ENCODE data around the gene ZKSCAN3.
A peak's percentile ranks its signal among the peaks of the same experiment; 100 is the strongest.

ZKSCAN3 gene

DNA sequence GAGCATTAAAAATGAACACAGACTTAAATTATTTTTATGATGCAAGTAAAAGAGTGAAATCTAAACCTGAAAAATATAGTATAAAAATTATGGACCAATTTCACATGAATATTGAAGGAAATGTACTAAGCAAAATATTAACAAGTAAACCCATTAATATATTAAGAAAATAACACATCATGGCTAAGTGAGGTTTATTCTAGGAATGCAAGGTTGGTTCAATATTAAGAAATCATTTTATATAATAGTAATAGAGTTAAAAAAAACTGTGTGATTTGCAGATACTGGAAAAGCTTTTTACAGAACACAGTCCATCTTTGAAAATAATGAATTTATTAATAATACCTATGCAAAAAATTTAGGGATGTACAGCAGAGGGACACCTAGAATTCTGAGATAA lies 28.9 kb downstream of the ZKSCAN3 start:
- TF ChIP-seq CTCF (IDR thresholded peaks at IDR 0.05; ENCODE audit: unreplicated experiment in 3 of 3) = no peak
- Mint-ChIP-seq H3K36me3 (ENCODE audit: low read depth) (peaks cover 88% of the 10 kb centered on the region), H3K27ac (no peak overlapping the region), H3K4me1 (peaks cover 12% of the 10 kb centered on the region), H3K4me3 (no peak overlapping the region), H3K9me3 (peaks cover 10% of the 10 kb centered on the region), H3K27me3 (ENCODE audit: low read depth) (no peaks in the 10 kb centered on the region)

- peaks cover 12% of the 10 kb centered on the region for H3K4me1 Mint-ChIP-seq
Observed at GRCh38 chr6:28380381-28380780, 30.6 kb downstream of the ZKSCAN3 start.

DNA sequence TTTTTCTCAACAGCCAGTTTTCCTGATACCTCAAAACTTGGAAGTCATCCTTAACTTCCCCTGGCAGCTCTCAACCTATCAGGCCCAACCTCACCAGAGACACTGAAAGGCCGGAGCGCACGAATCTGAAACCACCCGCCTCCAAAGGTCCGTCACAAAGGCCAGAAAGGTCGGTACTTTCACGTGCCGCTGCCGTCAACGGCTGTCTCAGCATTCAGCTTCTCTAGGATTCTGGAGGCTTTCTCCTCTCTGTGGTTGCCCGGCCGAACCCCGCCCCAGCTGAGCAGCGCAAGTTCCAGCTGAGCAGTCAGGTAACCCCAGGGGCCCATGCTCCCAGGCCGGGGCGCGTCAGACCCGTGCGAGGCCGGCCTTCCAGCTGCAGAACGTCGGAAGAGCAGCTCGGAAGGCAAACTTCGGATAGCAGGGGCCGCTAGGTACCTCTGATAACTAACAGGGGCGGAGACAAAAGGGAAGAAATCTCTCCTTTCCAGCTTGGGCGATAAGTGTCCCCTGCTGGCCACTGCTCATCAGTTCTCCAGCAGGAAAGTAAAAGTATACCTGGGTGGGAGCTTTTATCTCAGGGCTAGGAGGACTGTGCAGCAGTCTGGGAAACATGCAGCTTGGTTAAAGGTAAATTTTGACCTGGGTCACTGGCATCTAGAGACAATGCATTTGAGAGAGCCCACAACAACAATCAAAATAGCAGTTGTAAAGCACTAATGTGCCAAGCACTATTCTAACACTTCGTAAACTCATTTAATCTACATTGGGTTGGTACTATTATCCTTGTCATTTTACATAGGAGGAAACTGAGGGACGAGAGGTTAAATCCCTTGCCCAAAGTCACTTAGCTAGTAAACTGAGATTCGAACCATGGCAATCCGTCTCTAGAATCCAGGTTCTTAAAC lies 33.7 kb downstream of the ZKSCAN3 start:
- Mint-ChIP-seq H3K4me3 (peak overlapping the region; percentile 88 to 92 (median 92)), H3K4me1 (peaks cover 12% of the 10 kb centered on the region), H3K27me3 (ENCODE audit: low read depth) (no peaks in the 10 kb centered on the region), H3K36me3 (ENCODE audit: low read depth) (peaks cover 84% of the 10 kb centered on the region), H3K9me3 (peaks cover 6% of the 10 kb centered on the region), H3K27ac (peak overlapping the region; percentile 86 to 96 (median 95))
- peak; percentile 63 to 67 (median 63) for TF ChIP-seq CTCF (IDR thresholded peaks at IDR 0.05; ENCODE audit: unreplicated experiment in 3 of 3)

More at GRCh38 chr6:28380381-28380780, 30.6 kb downstream of the ZKSCAN3 start:
- Mint-ChIP-seq H3K27ac (no peak overlapping the region), H3K27me3 (ENCODE audit: low read depth) (no peaks in the 10 kb centered on the region), H3K9me3 (peaks cover 10% of the 10 kb centered on the region), H3K4me3 (no peak overlapping the region), H3K36me3 (ENCODE audit: low read depth) (peaks cover 84% of the 10 kb centered on the region)
- no peak for TF ChIP-seq CTCF (IDR thresholded peaks at IDR 0.05; ENCODE audit: unreplicated experiment in 3 of 3)

DNA sequence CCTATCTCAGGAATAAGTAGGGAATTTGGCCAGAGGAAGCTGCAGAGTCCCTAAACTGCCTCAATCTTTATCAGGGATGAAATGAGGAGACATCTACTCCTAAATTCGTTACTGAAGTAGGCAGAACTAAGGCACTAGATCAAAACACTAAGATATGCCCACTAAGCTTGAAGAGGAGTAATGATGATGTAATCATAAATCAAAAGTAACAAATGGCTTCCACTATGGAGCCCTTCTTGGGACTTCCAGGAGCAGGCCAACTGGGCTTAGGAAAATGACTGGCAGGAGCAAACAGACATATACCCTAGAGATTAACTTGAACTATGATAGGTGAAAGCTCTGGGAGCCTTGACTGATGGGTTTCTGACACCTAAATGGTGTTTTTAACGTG lies 34.4 kb downstream of the ZKSCAN3 start:
- peaks cover 12% of the 10 kb centered on the region for H3K4me1 Mint-ChIP-seq
- H3K27ac Mint-ChIP-seq = peak overlapping the region in 1 of 3 experiments; percentile 95
- peaks cover 84% of the 10 kb centered on the region for H3K36me3 Mint-ChIP-seq (ENCODE audit: low read depth)
- H3K27me3 Mint-ChIP-seq (ENCODE audit: low read depth) = no peaks in the 10 kb centered on the region
- TF ChIP-seq CTCF (IDR thresholded peaks at IDR 0.05; ENCODE audit: unreplicated experiment in 3 of 3) = no peak
- peaks cover 6% of the 10 kb centered on the region for H3K9me3 Mint-ChIP-seq
- H3K4me3 Mint-ChIP-seq = peak overlapping the region in 1 of 3 experiments; percentile 92

DNA sequence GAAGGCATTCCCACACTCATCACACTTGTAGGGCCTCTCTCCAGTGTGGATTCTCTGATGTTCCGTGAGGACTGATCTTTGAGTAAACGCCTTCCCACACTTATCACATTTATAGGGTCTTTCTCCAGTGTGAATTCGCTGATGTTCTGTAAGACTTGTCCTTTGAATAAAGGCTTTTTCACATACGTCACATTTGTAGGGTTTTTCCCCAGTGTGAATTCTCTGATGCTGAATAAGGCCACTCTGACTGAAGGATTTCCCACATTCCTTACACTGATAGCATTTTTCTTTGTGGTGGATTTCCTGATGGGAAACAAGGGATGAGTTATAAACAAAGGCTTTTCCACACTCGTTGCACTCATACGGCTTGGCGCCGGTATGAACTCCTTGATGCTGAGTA lies 40.9 kb downstream of the ZKSCAN3 start:
- no peaks in the 10 kb centered on the region for H3K27me3 Mint-ChIP-seq (ENCODE audit: low read depth)
- no peak overlapping the region for H3K27ac Mint-ChIP-seq
- no peak overlapping the region for H3K4me3 Mint-ChIP-seq
- H3K36me3 Mint-ChIP-seq (ENCODE audit: low read depth) = peaks cover 83% of the 10 kb centered on the region
- no peak for TF ChIP-seq CTCF (IDR thresholded peaks at IDR 0.05; ENCODE audit: unreplicated experiment in 3 of 3)
- H3K4me1 Mint-ChIP-seq = peaks cover 18% of the 10 kb centered on the region
- no peaks in the 10 kb centered on the region for H3K9me3 Mint-ChIP-seq

All from nephron (organoid).